DMS53 treated with DMSO at 0.1 percent for 48 hours (cell line): Measurements from ENCODE around the gene ZNFX1.

Experiments used
- DNase-seq: peaks from one replicate; lab custom pipeline; 2025; ENCODE audit not compliant: unreplicated experiment; lab: John Stamatoyannopoulos, UW

ZNFX1 gene

GRCh38 chr20:49293122-49293521 lies 15.3 kb upstream of the ZNFX1 start:
- no peak for DNase-seq

DNA sequence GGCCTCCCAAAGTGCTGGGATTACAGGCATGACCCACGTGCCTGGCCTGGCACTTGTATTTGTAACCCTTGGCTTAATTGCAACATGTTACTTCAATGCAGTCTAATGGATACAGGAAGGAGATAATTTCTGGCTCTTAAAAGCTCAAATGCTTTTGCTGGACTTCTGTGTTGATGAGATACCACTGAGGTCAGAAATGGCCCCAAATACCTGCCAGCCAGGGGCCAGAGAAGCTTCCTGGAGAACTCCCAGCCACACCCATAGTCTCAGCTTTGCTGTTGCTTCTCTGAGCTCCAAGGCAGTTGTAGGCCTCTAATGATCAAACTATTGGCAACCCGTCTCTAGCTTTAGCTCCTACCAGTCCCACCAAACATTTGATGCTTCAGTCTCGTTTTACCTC lies 14.2 kb upstream of the ZNFX1 start:
- no peak for DNase-seq

DNA sequence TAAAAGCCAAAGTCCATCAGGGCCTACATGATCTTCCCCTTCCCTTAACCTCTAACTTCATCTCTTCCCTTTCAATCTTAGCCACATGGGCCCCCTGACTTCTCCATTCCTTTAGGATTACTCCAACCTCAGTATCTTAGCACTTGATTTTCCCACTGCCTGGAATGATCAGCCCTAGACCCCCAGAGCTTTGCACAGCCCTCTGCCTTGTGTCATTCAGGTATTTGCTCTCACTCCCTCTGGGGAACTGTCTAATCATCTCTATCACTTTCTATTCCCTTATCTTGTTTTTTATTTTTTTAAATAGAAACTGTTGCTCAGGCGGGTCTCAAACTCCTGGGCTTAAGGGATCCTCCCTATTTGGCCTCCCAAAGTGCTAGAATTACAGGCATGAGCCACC lies 13.3 kb upstream of the ZNFX1 start:
- DNase-seq: no peak

- no peak for DNase-seq
Observed at GRCh38 chr20:49290608-49291191, 12.8 kb upstream of the ZNFX1 start.

GRCh38 chr20:49288784-49289696 lies 11.2 kb upstream of the ZNFX1 start:
- DNase-seq: peak; percentile 81

DNA sequence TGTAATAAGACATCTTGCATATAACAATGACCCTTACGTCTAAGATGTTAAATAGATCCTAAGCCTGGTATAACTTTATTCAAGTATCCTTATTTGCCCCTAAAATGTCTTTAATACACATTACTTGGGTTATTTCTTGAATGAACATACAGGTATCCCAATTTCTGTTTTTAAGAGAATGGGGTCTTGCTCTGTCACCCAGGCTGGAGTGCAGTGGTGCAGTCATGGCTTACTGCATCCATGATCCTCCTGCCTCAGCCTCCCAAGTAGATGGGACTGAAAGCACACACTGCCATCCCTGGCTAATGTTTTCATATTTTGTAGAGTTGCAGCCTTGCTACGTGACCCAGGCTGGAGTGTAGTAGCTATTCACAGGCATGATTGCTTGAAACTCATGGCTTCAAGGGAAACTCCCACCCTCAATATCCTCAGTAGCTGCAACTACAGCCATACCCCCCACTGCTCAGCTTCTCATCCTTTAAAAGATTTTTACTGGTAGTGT lies 10.4 kb upstream of the ZNFX1 start:
- no peak for DNase-seq

DNA sequence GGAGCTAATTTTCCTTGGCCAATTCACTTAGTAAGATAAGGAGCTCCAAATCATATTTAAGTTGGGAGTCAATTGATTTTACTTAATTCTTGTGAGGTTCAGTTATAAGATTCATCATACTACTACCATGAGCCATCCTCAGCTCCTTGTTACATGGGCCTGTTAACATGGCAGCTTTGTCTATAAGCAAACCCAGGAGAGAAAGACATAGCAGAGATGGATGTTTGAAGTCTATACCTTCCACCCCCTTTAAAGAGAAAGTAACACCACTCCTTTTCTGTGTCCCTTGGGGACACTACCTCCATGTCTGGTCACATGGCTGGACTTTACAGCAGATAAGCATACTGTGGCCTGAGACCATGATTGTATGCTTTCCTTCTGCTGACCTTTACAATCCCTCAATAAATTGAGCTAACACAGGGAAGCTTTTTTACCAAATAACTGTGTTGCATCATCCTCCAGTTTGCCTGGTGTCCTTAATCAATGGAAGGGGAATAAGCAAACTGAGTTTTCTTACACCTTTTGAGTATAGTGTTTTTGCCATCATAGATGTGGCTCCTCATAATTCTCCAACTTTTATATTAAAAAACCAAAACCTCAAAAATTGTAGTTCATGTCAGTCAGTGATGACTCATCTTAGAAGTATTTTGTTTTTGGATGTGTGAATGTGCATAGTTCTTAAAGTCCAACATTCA lies 9.8 kb upstream of the ZNFX1 start:
- no peak for DNase-seq

GRCh38 chr20:49286689-49287551 lies 9.1 kb upstream of the ZNFX1 start:
- peak; percentile 38 for DNase-seq

- DNase-seq: no peak
Observed at GRCh38 chr20:49285813-49286494, 8.1 kb upstream of the ZNFX1 start.

- DNase-seq: no peak
Observed at GRCh38 chr20:49285233-49285668, 7.4 kb upstream of the ZNFX1 start.

GRCh38 chr20:49284818-49285217 lies 7.0 kb upstream of the ZNFX1 start:
- DNase-seq: no peak

DNA sequence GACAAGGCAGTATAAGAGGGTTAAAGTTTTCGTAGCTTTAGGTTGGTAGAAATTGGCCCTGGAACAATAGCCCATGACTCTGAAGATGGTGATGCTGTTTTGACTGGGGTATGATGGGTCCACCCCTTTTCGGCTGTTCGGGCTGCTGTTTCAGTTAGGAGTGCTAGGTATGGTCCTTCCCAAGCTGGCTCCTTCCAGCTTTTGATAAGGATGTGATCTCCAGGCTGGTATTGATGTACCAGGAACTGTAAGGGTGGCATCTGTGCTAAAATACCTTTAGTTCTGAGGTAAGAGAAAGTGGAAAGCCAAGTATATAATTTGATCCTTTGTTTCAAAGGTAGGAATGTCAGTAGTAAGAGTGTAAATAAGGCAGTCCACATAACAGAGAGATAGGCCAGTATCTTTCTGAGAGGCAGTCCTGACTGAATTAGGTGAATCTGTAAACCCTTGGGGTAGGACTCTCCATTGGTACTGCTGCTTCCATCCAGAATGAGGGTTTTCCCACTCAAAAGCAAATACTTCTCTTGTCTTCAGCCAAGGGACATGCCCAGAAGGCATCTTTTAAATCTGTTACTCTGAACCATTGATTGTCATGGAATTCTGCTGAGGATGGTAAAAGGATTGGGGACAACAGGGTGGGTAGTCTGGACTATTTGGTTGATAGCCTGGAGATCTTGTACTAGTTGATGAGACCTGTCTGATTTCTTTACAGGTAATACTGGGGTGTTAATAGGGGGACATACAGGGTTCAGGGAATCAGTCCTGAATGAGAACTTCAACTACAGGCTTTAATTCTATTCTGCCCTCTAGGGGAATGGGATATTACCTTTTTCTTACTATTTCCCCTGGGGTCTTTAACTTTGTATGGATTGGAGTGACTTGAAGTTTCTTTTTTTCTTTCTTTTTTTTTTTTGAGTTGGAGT lies 6.1 kb upstream of the ZNFX1 start:
- no peak for DNase-seq

DNA sequence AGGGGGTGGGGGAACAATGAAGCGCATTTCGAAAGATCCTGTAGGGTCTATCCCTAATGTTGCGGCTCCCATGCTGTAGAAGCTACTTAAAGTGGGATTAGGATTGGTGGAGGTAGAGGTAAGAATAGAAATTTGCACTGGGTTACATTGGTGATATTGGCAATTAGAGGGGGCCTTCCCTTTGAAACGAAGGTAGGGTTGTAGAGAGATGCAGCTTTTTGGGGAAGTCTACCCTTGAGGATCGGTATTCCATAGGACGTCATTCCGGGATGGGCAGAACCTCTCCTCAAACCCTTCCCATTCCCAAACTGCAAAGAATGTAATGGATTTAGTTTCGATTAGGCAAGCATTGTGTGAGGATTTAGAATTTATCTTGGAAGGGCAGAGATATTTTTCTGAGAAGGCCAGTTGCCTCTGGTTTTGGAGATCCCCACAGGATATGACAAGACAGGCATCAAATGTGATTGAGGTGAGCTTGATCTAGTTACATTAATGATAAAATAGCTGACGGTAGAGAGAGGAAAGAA lies 5.4 kb upstream of the ZNFX1 start:
- DNase-seq: no peak

- DNase-seq: no peak
Observed at GRCh38 chr20:49282584-49283171, 4.8 kb upstream of the ZNFX1 start.

- no peak for DNase-seq
Observed at GRCh38 chr20:49281913-49282467, 4.1 kb upstream of the ZNFX1 start.

DNA sequence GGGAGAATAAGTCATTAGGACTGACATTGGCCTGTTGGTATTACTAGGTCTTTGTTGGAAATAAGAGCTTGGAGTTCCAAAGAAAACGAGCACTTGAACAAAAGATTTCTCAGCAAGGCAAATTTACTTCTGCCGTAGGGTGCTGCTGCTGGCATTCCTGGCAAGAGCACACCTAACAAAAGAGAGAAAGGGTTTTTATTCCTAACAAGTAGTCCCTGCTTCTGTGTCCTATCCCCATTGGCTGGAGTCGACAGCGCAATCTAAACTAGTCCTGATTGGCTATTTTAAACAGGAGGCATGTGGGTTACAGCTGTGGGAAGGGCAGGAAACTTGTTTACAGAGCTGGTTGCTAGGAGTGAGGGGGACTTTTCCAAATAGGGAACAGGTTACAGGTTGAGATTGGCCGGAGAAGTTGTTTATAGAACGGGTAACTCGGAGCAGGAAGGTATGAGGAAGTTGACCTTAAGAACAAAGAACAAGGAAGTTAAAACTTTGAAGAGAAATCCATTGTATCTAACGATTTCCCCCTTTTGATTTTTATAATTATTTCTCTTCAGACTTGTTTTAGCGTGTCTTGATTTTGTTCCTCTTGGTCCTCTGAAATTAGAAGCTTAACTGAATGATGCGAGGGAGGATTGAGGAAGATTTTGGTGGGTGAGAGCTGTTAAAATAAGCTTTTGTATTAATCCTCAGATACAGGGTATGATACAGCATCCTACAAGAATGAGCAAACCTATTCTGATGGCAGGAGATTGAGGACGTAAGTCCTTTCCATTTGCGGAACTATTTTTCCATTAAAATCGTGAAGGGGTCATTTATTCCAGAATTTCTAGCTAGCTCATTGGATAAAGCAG lies 3.4 kb upstream of the ZNFX1 start:
- DNase-seq: no peak

DNA sequence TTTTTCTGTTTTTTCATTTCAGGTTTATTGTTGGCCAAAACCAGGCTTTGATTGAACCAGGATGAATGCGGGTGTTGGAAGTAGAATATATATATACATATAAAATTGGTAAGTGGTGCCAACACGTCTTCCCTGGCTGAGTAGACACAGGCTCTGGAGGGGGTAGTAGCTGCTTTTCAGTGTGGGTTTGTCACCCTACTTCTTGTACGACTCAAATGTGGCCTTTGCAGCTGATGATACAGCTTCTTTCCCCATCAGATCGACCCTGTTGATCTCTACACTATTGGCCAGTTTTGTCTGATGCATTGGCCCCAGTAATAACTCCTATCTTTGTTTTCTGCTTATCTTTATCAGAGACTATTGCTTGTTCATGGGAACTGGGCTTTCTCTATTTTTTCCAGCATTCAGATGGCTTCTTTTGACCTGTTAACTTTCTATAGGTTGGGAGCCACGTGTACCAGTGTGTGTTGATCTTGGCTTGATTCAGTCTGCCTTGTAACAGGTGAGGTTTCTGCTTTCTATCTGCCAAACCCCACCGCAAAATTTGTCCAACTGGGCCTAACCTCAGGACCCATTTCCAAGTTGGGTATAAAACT lies 2.7 kb upstream of the ZNFX1 start:
- no peak for DNase-seq
